ENCODE results near the gene GADD45GIP1.

GADD45GIP1 gene

DNA sequence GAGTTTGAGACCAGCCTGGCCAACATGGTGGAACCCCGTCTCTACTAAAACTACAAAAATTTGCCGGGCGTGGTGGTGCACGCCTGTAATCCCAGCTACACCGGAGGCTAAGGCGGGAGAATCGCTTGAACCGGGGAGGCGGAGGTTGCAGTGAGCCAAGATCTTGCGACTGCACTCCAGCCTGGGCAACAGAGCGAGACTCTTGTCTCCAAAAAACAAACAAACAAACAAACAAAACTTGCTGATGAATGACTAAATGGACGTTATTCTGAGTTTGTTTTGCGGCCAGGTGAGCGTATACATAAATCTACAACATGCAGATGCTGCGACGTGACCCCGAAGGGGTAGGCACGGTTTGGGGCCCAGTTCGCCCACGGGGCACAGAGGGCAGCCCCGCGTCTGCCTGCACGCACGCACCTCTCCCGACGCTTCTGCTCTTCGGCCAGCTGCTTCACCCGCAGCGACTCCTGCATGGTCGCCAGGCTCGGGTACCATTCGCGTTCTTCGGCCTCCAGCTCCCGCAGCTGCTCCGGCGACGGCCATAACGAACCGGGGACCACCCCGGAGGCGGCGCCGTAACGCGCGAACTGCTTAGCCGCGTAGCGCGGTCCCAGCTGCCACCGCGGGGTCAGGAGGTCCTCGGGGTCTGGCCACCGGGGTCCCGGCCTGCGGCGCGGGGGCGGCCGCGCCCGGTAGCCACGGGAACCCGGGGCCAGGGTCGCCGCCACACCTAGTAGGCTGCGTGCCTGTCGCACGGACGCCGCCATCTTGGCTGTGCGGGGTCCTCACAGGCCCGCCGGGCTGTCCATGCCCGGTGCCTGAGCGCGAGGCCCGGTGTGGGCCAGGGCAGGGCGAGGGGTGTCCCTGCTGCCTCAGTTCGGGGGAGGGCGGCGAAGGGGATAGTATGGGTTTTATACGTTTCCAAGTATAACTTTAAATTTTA is at the start of gene GADD45GIP1:
Gene GADD45GIP1 (minus strand): TSS at position 778 of the 943 bp plus-strand sequence. CDS start 11 bp downstream, at position 767.
- DNase-seq = peak; percentile 84

GRCh38 chr19:13005861-13006370 is 48.9 kb upstream of the GADD45GIP1 start:
- DNase-seq = no peak

GRCh38 chr19:13005253-13005652 is 48.2 kb upstream of the GADD45GIP1 start:
- DNase-seq = no peak

DNA sequence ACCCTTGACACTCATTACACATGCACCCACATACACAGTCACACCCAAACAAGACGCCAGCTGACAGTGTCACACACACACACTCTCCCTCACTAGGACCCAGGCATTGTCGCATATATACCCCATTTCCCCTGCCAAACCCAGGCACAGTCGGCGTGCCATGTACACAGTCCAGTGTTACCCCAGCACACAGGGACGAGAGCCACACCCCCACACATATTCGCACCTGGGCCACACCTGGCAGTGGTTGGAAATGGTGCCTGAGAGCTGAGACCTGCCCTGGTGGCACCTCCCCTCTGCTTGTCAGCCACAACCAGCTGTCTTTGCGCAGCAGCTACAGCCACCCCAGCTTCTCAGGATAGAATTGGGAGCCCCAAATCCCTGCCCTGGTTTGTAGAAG is 47.2 kb upstream of the GADD45GIP1 start:
- DNase-seq = no peak

DNA sequence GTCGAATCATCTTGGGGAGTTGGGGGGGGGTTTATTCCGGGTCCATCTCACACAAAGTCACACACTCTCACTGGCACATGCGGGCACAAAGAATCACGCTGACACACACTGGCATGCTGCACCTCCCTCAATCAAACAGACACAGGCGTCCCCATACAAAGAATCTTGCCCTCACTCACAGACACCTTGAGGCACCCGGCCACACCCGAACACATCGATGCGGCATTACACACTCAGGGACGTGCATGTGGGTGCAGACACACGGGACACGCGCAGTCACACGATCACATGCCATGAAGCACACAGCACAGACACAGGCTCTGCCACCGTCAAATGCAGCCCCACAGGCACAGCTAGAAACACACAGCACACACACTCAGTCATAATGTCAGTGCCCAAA is 46.1 kb upstream of the GADD45GIP1 start:
- no peak for DNase-seq

- DNase-seq = no peak
These were observed 45.3 kb upstream of the GADD45GIP1 start for GRCh38 chr19:13002166-13002898.

- no peak for DNase-seq
These were observed 44.6 kb upstream of the GADD45GIP1 start for GRCh38 chr19:13001502-13002165.

DNA sequence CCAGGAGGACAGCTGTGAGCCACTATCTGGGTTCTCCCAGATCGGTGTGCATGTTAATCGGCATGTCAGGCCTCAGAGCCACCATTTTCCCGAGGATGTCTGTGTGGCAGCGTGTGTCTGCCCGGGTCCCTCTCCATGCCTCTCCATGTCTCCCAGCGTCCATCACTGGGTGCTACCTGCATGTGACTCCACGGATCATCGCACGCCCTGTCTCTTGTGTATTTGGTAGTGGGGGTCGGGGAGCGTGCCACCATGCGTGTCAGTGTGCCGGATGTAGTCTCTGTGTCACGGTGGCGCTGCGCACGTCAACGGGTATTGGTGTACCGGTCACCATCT is 44.1 kb upstream of the GADD45GIP1 start:
- DNase-seq = no peak

GRCh38 chr19:12997967-12998940 is 41.2 kb upstream of the GADD45GIP1 start:
- no peak for DNase-seq

DNA sequence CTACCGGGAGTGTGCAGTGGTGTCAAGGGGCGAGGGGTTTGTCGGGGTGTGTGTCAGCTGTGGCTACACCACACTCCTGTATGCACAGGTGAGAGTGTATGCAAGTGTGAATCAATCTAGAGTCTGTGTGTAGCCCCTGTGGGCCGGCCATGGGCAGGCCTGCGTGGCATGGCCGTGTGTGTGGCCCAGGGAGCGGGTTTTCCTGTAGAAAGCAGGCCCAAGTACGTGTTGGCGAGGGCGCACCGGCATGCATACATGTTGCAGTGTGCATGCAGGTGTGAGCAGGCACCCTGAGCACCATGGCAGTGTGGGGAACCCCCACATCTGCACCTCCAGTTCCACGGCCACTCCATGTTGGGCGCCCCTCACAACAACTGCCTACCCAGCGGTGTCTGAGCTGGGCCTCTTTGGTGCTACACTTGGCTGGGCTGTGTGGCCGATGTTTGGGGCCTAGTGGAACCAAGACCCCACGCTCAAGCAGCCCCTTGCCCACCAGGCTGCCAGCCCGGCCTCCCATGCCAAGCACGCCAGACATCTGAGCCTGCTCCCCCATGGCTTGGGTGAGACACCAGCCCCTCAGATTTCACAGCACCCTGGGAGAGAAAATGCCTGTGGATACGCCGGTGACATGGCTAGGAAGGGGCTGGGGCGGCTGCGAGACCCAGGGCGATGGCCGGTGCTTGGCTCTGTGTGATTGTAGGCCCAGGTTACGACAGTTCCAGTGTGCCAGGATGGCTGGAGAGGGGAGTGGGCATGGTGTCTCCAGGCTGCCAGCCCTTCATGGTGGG is 40.4 kb upstream of the GADD45GIP1 start:
- no peak for DNase-seq

- no peak for DNase-seq
These were observed 39.5 kb upstream of the GADD45GIP1 start for GRCh38 chr19:12996406-12997094.

- no peak for DNase-seq
These were observed 38.8 kb upstream of the GADD45GIP1 start for GRCh38 chr19:12995596-12996405.

DNA sequence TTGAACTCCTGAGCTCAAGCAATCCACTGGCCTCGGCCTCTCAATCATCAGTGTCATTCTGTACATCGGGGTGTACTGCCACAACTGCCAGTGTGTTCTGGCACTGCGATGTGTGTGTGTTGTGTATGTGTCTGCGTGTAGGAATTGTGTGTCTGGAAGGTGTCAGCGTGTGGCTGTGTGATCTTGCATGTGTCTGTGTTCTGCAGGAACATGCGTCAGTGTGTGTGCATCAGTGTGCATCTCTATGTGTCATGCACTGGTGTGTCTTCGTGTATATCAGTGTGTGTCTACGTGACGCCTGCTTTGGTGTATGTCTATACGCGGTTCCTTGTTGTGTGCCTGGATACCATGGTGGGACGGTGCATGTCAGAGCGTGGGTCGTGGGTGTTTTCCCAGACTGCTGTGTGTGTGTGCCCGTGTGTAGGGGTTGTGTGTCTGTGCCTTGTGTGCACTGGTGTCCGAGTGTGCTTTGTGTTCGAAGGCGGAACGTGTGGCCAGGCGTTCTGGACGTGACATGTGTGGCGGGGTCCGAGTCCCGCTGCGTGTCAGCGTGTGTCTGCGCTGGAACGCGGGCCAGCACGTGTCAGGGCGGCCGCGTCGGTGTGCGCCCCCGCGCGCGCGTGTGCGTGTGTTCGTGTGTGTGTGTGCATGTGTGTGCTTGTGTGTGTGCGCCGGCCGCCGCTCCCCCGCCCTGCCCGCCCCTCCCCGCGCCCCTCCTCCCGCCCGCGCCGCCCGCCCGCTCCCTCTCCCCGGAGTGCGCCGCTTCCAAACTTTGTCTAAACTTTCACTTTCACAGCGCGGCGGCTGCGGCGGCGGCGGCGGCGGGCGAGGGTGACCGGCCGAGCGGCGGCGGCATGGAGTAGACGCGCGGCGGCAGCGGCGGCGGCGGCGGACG is 37.9 kb upstream of the GADD45GIP1 start, which contains the start of gene NFIX:
Gene NFIX (plus strand): TSS at position 775 of the 895 bp plus-strand sequence. CDS start 363 bp downstream, outside the sequence.
- peak; percentile 73 for DNase-seq

DNA sequence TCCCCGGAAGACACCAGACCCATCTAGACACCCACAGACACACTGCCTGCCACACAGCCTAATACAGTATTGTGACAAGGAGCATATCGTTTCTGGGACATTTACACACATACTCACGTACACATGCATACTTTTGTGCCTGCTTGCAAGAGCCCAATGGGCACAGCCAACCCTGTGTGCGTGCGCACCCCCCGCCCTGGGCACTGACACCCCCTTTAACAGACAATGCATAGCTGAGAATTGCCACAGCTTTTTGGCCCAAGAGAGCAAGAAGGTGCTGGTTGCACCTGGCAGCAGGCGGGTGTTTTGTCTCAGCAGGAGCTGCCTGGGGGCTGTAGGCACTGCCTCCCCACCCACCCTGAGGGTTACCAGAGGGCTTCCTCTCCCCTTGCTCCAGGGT is 36.5 kb upstream of the GADD45GIP1 start:
- no peak for DNase-seq

DNA sequence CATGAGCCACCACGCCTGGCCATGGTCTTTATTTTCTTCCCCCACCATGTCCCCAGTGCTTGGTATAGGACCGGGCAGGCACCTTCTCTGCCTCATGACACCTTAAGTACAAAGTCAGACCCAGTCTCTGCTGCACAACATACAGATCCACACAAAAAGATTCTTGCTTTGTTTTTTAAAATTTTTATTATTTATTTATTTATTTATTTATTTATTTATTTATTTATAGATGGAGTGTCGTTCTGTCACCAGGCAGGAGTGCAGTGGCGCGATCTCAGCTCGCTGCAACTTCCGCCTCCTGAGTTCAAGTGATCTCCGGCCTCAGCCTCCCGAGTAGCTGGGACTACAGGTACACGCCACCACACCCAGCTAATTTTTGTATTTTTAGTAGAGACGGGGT is 35.7 kb upstream of the GADD45GIP1 start:
- no peak for DNase-seq

DNA sequence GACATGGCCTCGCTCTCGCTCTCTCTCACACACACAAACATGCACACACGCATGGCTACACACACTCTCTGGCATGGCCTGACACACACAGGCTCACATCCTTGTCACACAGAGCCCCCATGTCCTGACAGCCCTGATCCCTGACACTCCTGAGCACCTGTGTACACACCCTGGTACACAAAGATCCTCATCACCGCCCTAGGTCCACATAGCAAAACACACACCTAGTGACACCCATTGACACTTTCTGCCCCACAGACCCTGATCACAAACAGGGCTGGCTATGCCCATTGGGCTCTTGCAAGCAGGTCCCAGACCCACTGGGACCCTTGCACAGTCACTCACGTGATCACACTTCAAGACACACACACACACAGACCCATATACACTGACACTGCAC is 34.3 kb upstream of the GADD45GIP1 start:
- DNase-seq = no peak

GRCh38 chr19:12990853-12991252 is 33.8 kb upstream of the GADD45GIP1 start:
- DNase-seq = no peak

- DNase-seq = no peak
These were observed 33.4 kb upstream of the GADD45GIP1 start for GRCh38 chr19:12990431-12990830.
